H1 (cell line): Measurements from ENCODE around the gene ZFP91. TPM values are rescaled to one million over a fixed set of nuclear protein-coding genes. Genes with fewer than 3 reads are reported as not detected.

Experiments used
- ATF2 ChIP-seq: IDR thresholded peaks from 2 replicates; pipeline ENCODE4 v1.6.1; 2012; ENCODE audit warnings: low read length, inconsistent platforms
- ATF3 ChIP-seq: IDR thresholded peaks from 2 replicates; pipeline ENCODE4 v1.6.1; 2011; ENCODE audit warnings: low read depth, mild to moderate bottlenecking, low read length; ENCODE audit not compliant: insufficient read depth
- BCL11A ChIP-seq, 2 experiments: IDR thresholded peaks; one replicate each; pipeline ENCODE4 v1.6.1; 2011; ENCODE audit warnings: low read depth in 2 of 2, low read length in 2 of 2, mild to moderate bottlenecking in 2 of 2
- CEBPB ChIP-seq: IDR thresholded peaks from 2 replicates; pipeline ENCODE4 v1.6.1; 2012; ENCODE audit warnings: low read depth, low read length
- CTBP2 ChIP-seq: IDR thresholded peaks from 2 replicates; pipeline ENCODE4 v1.7.0; 2011; ENCODE audit warnings: borderline replicate concordance, mild to moderate bottlenecking, moderate library complexity, mixed read lengths, low read length; ENCODE audit not compliant: insufficient read depth, insufficient read length
- E2F6 ChIP-seq: IDR thresholded peaks from 2 replicates; pipeline ENCODE4 v1.6.1; 2012; ENCODE audit warnings: inconsistent platforms
- HDAC6 ChIP-seq: IDR thresholded peaks from one replicate; pipeline ENCODE4 v1.7.1; 2012; ENCODE audit warnings: low read depth, mild to moderate bottlenecking, inconsistent platforms, low read length, moderate library complexity
- JUN ChIP-seq: IDR thresholded peaks from 2 replicates; pipeline ENCODE4 v1.6.1; 2011; ENCODE audit warnings: low read depth, mild to moderate bottlenecking, improper control_type of control experiment, low read length
- JUND ChIP-seq: IDR thresholded peaks from 2 replicates; pipeline ENCODE4 v1.6.1; 2011; ENCODE audit warnings: mild to moderate bottlenecking, improper control_type of control experiment, low read length
- KDM1A ChIP-seq: fragments of 200-600, 300-600 bp; sonication (generic); IDR thresholded peaks from 2 replicates; pipeline ENCODE4 v1.7.1; 2016; ENCODE audit warnings: mild to moderate bottlenecking, low read length, borderline replicate concordance
- KDM5A ChIP-seq: fragments of 200-600 bp; IDR thresholded peaks from 2 replicates; pipeline ENCODE4 v1.7.1; 2012; ENCODE audit warnings: mild to moderate bottlenecking, low read length, inconsistent platforms, mixed read lengths
- MAFK ChIP-seq: IDR thresholded peaks from 2 replicates; pipeline ENCODE4 v1.6.1; 2012; ENCODE audit warnings: low read depth, mild to moderate bottlenecking, improper control_type of control experiment, low read length
- NANOG ChIP-seq: IDR thresholded peaks from 2 replicates; pipeline ENCODE4 v1.6.1; 2011; ENCODE audit warnings: low read length, low read depth, mild to moderate bottlenecking, inconsistent platforms; ENCODE audit not compliant: insufficient read depth, poor library complexity, severe bottlenecking
- SIN3A ChIP-seq, 2 experiments: IDR thresholded peaks in 1 of 2; conservative IDR thresholded peaks in 1 of 2; 2 replicates each; pipeline ENCODE4 v1.6.1; 2011 to 2012; ENCODE audit warnings: low read length in 2 of 2, improper control_type of control experiment in 1 of 2, low read depth in 1 of 2, mild to moderate bottlenecking in 1 of 2
- SP2 ChIP-seq: IDR thresholded peaks from 2 replicates; pipeline ENCODE4 v1.6.1; 2012; ENCODE audit warnings: mild to moderate bottlenecking, low read length, inconsistent platforms
- SP4 ChIP-seq: IDR thresholded peaks from 2 replicates; pipeline ENCODE4 v1.6.1; 2012; ENCODE audit warnings: low read length, inconsistent platforms
- SRF ChIP-seq: IDR thresholded peaks from 2 replicates; pipeline ENCODE4 v1.6.1; 2011; ENCODE audit warnings: mild to moderate bottlenecking, low read depth, low read length, moderate library complexity
- USF2 ChIP-seq: IDR thresholded peaks from 2 replicates; pipeline ENCODE4 v1.6.1; 2011; ENCODE audit warnings: low read length, improper control_type of control experiment
- YY1 ChIP-seq: IDR thresholded peaks from 2 replicates; pipeline ENCODE4 v1.6.1; 2011; ENCODE audit warnings: low read depth, mild to moderate bottlenecking, low read length
- polyA plus RNA-seq, 7 experiments: library from polyadenylated mRNA; depleted of rRNA in 3 of 7; stranded (reverse) in 5 of 7; unstranded in 2 of 7; fragments of >200 nt in 5 of 7; fragments of 200-250 nt in 2 of 7; gene quantifications; 1 replicate in 5 of 7; 2 replicates in 1 of 7; 4 replicates in 1 of 7; pipeline versions ENCODE4 v1.2.1 to v1.2.3, GENCODE V29; 2011 to 2013; ENCODE audit warnings: missing spikeins in 2 of 7, mixed read lengths in 2 of 7
- total RNA-seq: library from RNA; stranded (reverse); fragmentation: NEBNext Ultra II Directional; extraction: Animal tissue kit (Norgen Biotek cat#: 25700); gene quantifications from 2 replicates; pipeline ENCODE4 v1.2.1, GENCODE V29; 2021

The ZFP91 gene
- total and polyA plus RNA-seq, 2 of the 8 experiments (the other 6 are each of a cell fraction or from before 2014, with no cell fraction given): 10.7 to 29.0 TPM

GRCh38 chr11:58579192-58580129 lies 598 bp downstream of the ZFP91 start (continued):
- no peak for TF ChIP-seq ATF2
- peak; percentile 87 to 89; a peak in 2 of 4 replicates for TF ChIP-seq SIN3A (conservative IDR thresholded peaks at IDR 0.05 in 1 of 2, IDR thresholded peaks at IDR 0.05 in 1 of 2; ENCODE audit: low read depth in 1 of 2, low read length in 2 of 2)
- no peak for TF ChIP-seq SP4
- no peak for TF ChIP-seq HDAC6
- no peak for TF ChIP-seq YY1
- no peak for TF ChIP-seq MAFK
- TF ChIP-seq KDM5A: no peak
- TF ChIP-seq SP2: no peak
- TF ChIP-seq CTBP2: no peak
- no peak for TF ChIP-seq KDM1A
- no peak for TF ChIP-seq NANOG
- no peak for TF ChIP-seq BCL11A (IDR thresholded peaks at IDR 0.05; ENCODE audit: low read depth in 2 of 2, low read length in 2 of 2)
- TF ChIP-seq USF2: peak; percentile 89
- TF ChIP-seq CEBPB: 0 out of 2 replicates have a peak, but pooled peaks have one; percentile 12
- no peak for TF ChIP-seq JUN
- TF ChIP-seq ATF3: peak; percentile 85
- TF ChIP-seq JUND: no peak
- no peak for TF ChIP-seq SRF
- peak; percentile 73 for TF ChIP-seq E2F6
